NCI-H526 (cell line): ENCODE measurements around the gene KLHL8.
A peak's percentile ranks its signal among the peaks of the same experiment; 100 is the strongest.

Experiments used
- DNase-seq, 2 experiments: peaks; one replicate each; lab custom pipeline; 2025; lab: John Stamatoyannopoulos, UW

KLHL8 gene

DNA sequence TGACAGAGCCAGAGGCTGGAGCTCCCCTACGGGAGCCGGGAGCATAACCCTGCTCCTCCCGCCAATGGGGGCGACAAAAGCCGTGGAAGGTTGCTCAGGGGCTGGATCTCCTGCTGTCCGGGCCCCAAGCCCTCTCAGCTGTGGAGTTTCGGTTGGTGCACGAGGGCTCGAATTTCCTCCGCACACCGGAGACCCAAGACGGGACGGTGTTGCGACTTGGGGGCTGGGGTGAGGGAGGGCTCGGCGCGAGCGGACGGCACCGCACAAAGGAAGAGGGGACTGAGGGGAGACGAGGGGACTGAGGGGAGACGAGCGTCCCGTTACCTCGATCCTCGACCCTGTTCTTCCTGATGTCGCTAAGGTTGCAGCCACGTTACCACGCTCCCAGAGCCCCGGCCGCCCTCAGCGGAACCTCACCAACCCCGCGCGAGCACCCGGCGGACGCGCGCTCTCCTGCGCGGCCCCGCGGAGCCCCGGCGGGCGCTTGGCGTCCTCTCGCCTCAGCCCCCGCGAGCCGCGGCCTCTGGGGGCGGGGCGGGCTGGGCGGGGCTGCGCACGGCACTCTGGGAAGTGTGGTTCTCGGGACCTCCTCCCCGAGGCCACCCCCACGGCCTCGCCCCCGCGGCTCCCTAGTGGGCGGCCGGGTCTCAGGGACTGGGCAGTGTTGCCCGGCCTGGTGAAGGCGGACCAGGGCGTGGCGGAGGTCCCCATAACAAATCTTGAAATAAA, at the start of gene KLHL8:
Gene KLHL8, minus strand, starts transcription at position 525 of the 729 bp plus-strand sequence. CDS start 25,079 bp downstream, outside the sequence.
- DNase-seq: peak; percentile 53 to 91

DNA sequence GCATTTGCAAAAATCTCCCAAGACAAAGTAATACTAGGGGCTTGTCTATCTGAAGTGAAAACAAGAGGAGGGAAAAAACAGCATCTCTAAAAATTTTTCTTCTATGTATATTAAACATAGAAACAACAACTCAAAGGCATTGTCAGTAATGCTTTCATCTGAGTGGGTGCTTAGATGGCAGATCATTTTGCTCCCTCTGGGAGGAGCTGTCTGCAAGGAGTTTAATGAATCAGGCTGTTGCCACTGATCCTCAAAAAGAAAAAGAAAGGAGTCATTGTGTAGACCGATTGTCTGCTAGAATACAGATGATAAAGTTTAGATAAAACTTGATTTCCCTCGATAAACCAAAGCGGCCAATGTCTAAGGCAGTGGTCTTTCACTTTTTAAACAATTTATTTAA, 49.7 kb upstream of the KLHL8 start:
- DNase-seq: peak; percentile 54 to 77

DNA sequence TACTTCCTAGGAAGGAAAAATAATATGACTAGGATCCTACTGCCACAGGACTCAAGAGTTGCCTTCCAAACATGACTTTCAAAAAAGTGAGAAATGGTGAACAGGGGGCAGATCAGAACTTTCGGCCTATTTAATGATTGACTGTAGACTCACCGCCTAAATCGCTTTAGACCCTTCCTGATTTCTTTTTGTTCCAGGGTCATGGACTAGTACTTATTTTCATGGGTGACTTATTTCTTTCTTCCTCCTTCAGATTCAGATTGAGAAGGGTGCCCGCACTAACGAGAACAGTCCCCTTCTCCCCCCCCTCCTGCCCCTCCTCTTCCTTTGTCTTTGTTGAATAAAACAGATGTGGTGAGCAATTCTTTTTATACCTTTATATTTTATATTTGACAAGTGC, 48.0 kb upstream of the KLHL8 start:
- DNase-seq: no peak

DNA sequence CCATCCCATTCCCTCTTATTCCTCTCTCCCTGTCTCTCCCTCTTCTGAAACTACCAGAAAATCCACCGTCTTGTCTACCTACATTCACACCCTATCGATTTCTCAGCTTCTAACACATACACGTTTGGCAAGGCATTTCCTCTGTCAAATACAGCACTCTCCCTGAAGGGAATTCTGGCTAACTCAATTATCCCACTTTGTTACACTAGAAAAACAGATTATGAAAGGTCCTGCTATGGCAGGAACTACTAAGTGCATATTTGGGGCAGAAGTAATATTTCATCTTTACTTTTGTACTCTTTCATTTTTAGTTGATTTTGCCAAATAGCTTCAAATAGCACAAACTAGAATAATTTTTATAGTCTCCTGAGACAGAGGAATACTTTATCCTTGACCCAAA, 46.6 kb upstream of the KLHL8 start:
- DNase-seq: no peak

DNA sequence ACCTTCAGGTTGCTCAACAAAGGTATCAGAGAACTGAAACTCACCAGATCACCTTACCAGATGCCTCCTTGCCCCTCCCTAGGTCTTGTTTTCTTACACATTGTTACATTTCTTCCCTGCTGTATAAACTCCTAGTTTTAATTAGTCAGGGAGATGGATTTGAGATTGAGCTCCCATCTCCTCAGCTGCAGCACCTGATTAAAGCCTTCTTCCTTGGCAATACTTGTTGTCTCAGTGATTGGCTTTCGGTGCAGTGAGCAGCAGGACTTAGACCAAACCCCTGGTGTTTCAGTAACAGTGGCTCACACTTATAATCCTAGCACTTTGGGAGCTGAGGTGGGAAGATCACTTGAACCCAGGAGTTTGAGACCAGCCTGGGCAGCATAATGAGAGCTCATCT, 42.5 kb upstream of the KLHL8 start:
- no peak for DNase-seq

DNA sequence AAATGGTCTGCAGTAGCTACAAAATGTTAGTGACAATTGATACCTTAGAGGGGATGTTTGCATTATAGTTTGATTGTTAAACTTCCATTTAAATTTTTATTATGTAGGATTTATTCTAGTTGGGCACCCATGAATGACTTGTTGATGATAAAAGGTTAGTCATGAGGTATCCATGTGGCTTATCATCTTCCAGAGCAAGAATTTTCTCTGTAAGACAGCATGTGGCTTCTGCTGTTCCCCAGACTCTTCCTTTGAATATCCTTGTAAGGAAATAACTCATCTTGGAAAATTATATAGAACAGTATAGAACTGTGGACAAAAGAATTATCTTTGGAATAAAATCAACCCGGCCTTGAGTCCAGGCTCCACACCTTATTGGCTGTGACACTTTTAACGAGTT, 40.1 kb upstream of the KLHL8 start:
- DNase-seq: no peak

DNA sequence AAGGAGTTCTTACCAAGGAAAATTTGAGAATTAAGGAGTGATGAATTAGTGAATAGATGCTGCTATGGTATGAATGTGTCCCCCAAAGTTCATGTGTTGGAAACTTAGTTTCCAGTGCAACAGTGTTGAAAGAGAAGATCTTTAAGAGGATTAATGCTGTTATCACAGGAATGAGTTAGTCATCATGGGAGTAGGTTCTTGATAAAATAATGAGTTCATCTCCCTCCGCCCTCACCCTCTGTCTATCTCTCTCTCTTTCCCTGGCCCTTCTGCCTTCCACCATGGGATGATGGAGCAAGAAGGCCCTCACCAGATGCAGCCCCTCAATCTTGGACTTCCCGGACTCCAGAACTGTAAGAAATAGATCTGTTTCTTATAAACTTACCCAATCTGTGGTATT, 38.3 kb upstream of the KLHL8 start:
- DNase-seq: no peak

DNA sequence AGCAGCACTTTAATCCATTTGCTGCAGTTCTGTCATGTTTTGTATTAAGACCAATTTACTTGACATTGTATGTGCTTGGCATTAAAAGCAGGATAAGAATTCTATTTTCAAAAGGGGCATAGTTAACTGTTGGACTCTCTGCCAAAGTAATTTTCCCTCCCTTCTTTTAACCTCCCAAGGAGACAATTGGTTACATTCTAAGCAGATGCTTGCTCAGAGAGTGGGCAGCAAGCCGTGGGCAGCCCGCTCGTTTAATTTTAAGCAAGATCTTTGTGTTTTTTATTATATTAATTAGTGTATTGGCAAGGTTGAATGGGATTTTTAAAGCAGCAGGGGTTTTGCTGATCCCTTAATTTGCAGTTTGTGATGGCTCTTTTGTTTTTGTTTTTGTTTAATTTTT, 37.1 kb upstream of the KLHL8 start:
- DNase-seq: no peak

DNA sequence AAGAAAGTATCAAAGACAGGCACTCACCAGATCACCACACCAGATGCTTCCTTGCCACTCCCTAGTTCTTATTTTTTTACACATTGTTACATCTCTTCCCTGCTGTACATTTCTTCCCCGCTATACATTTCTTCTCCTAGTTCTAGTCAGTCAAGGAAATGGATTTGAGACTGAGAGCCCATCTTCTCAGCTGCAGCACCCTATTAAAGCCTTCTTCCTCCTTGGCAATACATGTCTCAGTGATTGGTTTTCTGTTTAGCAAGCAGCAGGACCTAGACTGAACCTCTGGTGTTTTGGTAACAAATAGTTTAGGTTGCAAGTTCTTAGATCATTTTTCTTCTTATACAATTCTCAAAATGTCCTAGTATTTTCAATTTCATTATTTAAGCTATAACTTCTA, 35.3 kb upstream of the KLHL8 start:
- DNase-seq: no peak

DNA sequence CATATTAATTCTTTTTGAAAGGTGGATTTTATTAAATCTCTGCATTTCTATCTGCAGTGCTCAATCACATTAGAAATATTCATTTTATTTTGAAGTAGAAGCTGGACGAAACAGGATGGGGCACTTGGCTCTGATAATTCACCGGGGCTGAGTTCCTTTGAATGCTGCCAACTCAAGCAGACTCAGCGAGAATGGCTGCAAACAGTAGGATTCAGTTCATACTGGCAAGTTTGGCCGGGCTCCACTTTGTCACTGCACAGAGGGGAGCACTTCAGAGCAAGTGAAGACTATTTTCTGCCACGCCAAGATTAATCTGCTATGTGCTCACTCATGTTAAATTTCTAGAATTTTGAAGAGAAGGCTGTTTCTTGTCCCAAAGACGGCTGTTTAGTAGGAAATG, 30.7 kb upstream of the KLHL8 start:
- no peak for DNase-seq

DNA sequence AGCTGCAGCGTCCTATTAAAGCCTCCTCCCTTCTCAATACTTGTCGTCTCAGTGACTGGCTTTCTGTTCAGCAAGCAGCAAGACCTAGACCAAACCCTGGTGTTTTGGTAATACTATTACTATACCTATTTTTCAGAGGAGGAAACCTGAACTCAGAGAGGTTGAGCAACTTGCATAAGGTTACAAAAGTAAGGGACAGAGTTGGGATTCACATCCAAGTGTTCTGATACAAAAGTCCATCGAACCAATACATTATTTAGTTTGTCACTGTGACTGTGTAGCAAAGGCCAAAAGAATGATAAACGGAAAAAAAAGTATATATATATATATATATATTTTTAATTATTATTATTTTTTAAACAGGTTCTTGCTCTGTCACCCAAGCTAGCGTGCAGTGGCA, 29.9 kb upstream of the KLHL8 start:
- DNase-seq: no peak

DNA sequence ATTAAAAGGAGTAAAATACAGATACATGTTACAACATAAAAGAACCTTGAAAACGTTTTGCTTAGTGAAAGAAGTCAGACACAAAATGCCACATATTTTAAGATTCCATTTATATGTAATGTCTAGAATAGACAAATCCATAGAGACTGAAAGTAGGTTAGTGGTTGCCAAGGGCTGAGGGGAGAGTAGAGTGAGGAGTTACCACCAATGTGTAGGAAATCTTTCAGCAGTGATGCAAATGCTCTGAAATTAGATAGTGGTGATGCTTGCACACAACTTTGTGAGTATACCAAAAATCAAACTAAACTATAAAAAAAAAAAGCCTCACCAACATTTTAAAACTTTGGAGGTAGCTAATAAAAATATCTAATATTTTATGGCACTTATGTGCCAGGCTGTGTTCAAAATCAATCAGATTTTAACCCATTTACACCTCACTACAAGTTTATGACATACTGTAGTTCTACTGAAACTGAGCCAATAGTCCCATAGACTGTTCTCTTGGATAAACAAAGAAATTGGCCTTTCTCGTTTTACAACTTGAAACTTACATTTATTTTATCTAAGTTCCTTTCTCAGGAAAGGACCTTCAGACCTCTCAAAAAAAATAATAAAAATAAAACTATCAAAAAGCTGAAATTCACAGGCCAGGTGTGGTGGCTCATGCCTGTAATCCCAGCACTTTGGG, 29.1 kb upstream of the KLHL8 start:
- no peak for DNase-seq

DNA sequence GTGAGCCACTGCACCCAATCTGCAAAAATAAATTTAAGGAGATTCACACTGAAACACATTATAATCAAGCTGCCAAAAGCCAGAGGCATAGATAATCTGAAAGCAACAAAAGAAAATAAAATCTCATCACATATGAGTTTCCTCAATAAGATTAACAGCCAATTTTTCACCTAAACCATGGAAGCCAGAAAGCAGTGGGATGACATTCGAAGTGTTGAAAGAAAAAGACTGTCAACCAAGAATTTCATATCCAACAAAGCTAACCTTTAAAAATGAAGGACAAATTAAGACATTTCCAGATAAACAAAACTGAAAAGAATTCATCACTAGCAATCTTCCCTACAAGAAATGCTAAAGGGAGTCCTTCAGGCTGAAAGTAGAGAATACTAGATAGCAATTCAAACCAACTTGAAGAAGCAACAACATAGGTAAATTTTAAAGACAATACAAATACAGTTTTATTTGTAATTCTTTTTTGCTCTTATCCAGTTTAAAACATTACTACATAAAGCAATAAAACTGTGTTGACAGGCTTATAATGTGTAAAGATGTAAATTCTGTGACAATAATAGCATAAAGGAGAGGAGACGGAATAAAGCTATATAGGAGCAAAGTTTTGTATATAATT, 23.1 kb upstream of the KLHL8 start:
- no peak for DNase-seq

DNA sequence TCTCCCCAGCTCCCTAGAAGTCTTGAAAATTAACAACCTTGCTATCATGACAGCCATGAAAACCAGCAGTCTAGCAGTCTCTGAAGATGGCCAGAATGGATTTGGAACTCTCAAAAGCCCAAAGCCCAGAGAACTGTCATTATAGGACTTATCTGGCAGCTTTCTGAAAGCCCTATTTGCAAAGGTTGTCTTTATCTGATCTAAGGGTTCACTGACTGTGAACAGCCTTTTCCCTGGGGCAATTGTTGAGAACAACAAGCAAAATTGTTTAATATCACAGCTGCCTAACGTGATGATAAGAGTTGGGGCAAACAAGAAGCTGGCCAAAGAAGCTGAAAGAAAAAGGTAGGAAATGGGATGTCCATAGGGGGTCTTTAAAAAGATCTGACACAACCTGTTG, 20.9 kb upstream of the KLHL8 start:
- DNase-seq: peak; percentile 73 to 74

DNA sequence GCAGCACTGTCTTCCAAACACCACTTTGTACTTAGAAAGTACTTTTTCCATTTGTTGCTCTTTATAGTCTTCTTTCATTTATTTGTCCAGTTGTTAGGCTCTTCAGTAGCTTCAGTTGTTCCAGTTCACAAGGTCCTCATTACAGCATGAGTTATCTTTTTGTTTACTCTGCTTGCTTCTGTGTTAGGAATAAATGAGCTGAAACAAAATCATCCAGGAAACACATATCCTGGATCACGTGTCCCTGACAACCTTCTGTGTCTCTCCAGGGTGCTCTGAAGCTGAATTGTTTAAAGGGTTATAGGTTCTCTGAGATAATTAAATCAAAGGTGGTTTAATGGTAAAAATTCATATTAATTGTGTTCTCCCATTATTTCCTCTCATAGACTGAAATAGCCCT, 19.9 kb upstream of the KLHL8 start:
- peak; percentile 47 to 48 for DNase-seq

DNA sequence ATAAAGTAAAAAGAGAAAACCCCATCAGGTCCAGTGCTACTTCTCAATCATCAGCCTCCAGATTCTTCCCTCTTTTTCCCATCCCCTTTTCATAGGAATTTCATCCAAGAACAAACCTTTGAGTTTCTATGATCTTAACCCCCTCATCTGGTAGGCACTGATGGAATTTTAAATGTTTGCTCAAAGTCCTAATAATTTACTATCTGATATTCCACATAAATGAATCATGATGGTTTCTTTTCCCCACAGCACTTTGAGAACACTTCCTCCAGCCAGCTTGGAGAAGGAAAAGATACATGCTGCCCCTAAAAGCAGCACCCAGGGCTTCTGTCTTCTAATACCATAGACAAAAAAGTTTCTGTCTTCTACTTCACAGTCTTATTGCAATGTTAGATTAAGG, 19.4 kb upstream of the KLHL8 start:
- DNase-seq: no peak

DNA sequence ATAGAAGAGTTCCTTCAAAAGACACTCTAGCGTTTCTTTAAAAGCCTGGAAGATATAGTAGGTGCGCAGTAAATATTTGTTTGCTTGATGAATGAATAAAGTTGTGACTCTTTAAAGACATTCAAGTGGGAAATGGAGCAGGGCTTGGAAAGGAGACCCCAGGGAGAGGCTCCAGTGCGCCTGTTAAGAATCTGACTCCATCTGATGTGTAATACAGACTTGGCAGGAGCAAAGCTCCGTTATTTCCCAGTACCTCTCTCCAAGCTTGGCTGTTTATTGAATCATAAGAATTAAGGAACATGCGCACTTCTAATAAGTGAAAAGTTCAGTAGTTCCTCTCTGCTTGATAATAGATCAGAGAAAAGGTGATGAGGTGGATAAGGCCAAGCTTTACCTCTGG, 18.8 kb upstream of the KLHL8 start:
- DNase-seq: no peak

DNA sequence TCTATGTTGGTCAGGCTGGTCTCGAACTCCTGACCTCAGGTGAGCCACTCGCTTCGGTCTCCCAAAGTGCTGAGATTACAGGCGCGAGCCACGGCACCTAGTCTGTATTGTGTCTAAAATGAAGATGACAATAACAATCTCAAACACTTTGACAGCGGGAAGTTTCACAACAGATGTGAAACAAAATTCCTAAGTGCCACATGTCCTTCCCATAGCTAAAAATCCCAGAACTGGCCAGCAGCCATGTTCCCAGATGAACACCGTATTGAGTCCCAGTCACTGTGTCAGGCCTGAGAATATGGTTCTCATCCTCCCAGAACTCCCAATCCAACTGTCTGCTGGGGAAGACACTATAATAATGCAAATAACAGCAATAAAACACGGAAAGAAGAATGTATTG, 16.4 kb upstream of the KLHL8 start:
- DNase-seq: no peak

DNA sequence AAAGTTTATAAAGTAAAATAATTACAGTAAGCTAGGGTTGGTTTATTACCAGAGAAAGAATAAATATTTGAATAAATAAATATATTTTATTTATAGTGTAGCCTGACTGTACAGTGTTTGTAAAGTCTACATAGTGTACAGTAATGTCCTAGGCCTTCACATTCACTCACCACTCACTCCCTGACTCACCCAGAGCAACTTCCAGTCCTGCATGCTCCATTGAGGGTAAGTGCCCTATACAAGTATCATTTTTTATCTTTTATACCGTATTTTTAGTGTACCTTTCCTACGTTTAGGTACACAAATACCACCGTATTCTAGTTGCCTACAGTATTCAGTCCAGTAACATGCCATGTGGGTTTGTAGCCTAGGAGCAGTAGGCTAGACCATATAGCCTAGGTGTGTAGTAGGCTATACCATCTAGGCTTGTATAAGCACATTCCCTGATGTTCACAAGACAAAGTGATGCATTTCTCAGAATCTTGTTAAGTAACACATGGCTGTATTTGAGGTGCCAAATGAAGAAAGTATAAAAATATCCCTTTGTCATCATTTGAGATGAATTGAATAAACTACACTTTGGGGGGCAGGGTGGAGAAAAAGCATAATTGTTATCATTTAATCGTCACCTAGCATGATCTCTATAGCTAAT, 14.7 kb upstream of the KLHL8 start:
- no peak for DNase-seq

DNA sequence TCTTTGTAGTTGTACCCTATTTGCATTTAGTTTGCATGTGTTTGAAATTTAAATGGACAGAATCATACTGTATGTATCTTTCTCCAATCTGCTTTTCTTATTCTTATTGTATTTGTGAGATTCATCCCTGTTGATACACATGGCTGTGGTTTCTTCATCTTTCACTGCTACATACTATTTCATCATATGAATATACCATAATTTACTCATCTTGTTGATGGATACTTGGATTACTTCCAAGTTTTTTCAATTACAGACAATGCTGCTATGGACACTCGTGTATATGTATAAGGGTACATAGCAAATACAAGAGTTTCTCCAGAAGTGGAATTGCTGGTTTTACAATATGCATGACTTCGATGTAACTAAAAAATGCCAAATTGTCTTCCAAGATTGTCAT, 11.8 kb upstream of the KLHL8 start:
- DNase-seq: peak; percentile 52 to 69

DNA sequence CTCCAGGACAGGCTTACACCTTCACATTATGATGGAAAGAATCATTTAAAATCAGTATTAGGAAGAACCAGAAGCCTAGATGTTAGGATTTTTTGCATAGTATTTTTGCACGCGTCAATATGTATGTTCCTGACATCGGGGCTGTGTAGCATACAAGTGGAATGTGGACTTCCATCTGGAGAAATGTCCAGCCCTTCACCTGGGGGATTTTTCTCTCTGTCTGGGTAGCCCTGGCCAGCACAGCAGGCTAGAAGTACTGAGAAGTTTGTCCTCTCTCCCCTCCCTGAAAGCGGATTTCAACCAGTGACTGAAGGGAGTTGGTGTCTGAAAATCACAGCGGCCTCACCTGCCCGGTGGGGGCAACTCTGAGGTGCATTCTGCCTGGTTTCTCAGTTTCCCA, 10.4 kb upstream of the KLHL8 start:
- no peak for DNase-seq

DNA sequence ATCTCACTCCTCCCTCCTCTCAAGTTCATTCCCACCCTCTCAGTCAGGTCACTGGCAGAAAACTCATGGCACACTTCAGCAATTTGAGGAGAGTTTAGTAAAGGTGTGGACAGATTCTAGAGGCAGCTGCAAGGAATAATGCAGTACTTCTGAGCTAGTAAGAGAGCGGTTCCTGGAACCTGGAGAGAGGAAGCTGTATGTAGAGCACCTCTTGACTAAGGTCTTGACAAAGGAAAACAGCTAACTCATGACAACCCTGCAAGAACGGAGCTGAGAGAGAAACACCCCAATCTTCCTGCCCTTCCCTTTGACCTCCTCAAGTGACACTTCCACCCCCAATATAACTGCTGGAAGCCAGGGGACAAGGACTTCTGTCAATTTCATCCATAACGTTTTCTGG, 9.6 kb upstream of the KLHL8 start:
- no peak for DNase-seq
